Activated naive CD8-positive, alpha-beta T cell treated with anti-CD3 and anti-CD28 coated beads, Interleukin-2, amount 50 U/mL, for 24 hours (primary cell): ENCODE measurements around the gene PABPN1L.

Experiments
- ATAC-seq: fragments of 150-1000 bp; cut with Tn5 transposase; one replicate; pipeline ENCODE4 v1.10.0; 2021
- DNase-seq: peaks from one replicate; pipeline ENCODE4 v3.0.0; 2021
- H3K27ac Mint-ChIP-seq: one replicate; pipeline ENCODE4 v1.8.0; 2021; ENCODE audit warnings: mild to moderate bottlenecking, mixed read lengths
- H3K27me3 Mint-ChIP-seq: one replicate; pipeline ENCODE4 v1.8.0; 2021; ENCODE audit warnings: mixed read lengths
- H3K36me3 Mint-ChIP-seq: one replicate; pipeline ENCODE4 v1.8.0; 2021; ENCODE audit warnings: low read depth, mixed read lengths
- H3K4me1 Mint-ChIP-seq: one replicate; pipeline ENCODE4 v1.8.0; 2021; ENCODE audit warnings: mixed read lengths
- H3K4me3 Mint-ChIP-seq: one replicate; pipeline ENCODE4 v1.8.0; 2021; ENCODE audit warnings: mild to moderate bottlenecking, moderate library complexity, mixed read lengths
- H3K9me3 Mint-ChIP-seq: one replicate; pipeline ENCODE4 v1.8.0; 2021; ENCODE audit warnings: mixed read lengths

PABPN1L gene

DNA sequence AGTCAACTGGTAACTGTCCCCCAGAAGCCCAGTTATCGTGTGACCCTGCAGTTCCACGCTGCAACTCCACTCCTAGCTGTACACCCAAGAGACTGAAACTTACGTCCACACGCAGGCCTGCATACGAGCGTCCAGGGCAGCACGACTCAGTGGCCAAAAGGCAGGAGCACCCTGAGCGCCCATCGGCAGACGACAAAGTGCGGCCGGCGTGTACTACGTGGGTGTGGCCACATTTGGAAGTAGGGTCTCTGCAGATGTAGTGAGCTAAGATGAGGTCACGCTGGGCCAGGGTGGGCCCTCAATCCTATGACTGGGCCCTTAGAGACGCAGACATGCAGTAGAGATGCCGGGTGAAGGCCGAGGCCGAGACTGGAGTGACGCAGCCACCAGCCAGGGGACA lies 23.2 kb downstream of the PABPN1L start:
- Mint-ChIP-seq H3K27ac (no peak overlapping the region), H3K4me3 (no peak overlapping the region), H3K27me3 (no peaks in the 10 kb centered on the region), H3K36me3 (no peaks in the 10 kb centered on the region), H3K4me1 (no peaks in the 10 kb centered on the region), H3K9me3 (no peaks in the 10 kb centered on the region)
- ATAC-seq, result no peak
- no peak for DNase-seq

DNA sequence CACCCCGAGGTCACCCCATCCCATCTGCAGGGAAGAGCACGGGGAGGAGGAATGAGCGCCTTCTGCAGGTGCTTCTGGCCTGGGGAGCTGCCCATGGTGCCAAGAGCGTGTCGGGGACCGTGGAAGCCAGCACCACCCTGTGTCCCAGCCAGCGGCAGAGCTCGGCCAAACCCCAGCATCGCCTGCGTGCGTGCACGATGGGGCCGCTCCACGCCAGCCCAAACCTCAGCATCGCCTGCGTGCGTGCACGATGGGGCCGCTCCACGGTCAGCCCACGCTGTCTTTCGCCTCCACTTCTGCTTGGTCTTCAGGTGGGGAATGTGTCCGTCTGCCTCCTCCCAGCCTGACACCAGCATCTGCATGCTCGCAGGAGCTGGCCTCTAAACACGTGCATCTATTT lies 23.7 kb downstream of the PABPN1L start:
- Mint-ChIP-seq H3K27ac (no peak overlapping the region), H3K9me3 (no peaks in the 10 kb centered on the region), H3K36me3 (no peaks in the 10 kb centered on the region), H3K27me3 (no peaks in the 10 kb centered on the region), H3K4me3 (no peak overlapping the region), H3K4me1 (no peaks in the 10 kb centered on the region)
- ATAC-seq (no peak), DNase-seq (no peak)

DNA sequence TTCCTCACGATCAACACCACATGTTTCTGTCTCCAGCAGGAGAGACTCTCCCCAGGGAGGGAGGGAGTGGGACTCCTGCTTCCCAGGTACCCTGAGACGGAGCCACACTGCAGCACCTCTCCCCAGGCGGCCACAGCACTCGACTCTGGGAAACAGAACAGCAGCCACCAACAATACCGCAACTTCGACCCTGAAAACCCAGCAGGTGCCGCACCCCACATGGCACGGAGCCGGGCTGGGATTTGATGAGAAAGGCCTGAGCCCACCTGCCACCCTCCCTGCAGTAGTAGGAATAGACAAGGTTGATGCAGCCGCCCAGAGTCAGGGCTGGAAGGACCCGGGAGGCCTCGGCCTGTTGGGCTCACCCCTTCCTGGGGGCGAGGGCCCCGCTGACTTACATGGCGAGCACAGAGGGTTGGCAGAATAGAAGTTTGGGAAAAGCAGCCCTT lies 24.1 kb downstream of the PABPN1L start:
- ATAC-seq (no peak), DNase-seq (no peak)
- H3K9me3 Mint-ChIP-seq, result no peaks in the 10 kb centered on the region
- no peaks in the 10 kb centered on the region for H3K36me3 Mint-ChIP-seq
- H3K27me3 Mint-ChIP-seq, result no peaks in the 10 kb centered on the region
- no peak overlapping the region for H3K4me3 Mint-ChIP-seq
- H3K27ac Mint-ChIP-seq, result no peak overlapping the region
- H3K4me1 Mint-ChIP-seq, result no peaks in the 10 kb centered on the region

DNA sequence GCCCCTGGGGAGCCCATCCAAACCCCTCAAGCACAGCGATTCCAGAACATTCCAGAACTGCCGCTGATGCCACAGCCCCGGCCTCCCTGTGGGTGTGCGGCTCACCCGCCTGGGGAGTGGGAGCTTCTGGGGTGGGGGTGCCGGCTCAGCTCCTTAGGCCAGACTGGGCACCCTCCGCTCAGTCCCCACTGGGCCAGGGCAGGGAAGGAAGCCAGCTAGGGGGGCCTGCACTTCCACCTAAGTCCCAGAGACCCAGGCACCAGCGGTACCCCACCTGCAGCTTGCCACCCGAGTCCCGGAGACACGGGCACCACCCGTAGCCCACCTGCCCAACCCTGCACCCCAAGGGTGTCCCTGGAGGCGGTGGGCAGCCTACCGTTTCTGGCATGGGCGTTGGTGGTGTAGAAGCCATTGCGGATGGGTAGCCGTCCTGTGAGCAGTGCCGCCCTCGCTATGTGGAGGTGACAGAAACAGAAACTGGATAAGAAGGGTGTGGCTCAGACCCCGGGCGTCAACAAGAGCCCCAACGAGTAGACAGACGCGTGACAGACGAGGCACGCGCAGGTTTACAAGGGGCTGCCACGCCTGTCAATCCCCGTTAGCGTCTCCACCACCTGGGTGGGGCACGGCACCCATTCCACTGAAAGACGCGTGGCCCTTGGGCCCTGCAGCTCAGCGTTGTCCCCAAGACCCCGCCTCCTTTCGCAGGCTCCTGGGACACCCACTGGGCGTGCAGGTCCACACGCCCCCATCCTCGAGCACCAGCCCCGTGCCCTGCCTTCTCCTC lies 24.7 kb downstream of the PABPN1L start:
- Mint-ChIP-seq H3K27ac (no peak overlapping the region), H3K9me3 (no peaks in the 10 kb centered on the region), H3K36me3 (no peaks in the 10 kb centered on the region), H3K4me3 (no peak overlapping the region), H3K4me1 (no peaks in the 10 kb centered on the region), H3K27me3 (no peaks in the 10 kb centered on the region)
- DNase-seq, result no peak
- ATAC-seq, result no peak

DNA sequence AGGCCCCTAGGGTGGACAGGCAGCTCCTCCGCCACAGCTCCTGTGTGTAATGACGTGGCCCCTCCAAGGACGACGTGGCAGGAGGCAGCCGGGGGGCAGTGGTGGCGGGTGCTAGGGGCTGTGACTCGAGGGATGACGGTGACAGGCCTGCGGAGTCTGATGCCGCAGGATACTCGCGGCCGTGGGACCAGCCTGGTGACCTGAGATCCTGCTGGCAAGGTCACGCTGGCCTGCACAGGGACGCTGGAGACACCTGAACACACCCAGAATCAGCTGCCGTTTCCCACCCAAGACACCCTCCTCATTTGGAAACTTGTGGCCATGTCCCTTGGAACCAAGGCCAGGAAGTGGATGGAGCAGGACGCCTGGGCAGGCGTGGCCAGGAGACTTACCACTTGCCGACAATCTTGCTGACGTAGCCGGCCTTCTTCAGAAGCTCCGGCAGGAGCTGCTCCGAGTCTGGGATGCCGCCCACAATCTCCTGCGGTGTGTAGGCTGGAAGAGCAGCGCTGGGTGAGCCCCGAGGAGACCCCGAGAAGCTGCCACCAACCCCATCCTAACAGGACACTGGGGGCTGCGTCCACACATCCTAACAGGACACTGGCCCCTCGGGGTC lies 25.8 kb downstream of the PABPN1L start:
- Mint-ChIP-seq H3K36me3 (no peaks in the 10 kb centered on the region), H3K4me3 (no peak overlapping the region), H3K9me3 (no peaks in the 10 kb centered on the region), H3K4me1 (no peaks in the 10 kb centered on the region), H3K27ac (no peak overlapping the region), H3K27me3 (no peaks in the 10 kb centered on the region)
- no peak for ATAC-seq
- DNase-seq, result no peak

DNA sequence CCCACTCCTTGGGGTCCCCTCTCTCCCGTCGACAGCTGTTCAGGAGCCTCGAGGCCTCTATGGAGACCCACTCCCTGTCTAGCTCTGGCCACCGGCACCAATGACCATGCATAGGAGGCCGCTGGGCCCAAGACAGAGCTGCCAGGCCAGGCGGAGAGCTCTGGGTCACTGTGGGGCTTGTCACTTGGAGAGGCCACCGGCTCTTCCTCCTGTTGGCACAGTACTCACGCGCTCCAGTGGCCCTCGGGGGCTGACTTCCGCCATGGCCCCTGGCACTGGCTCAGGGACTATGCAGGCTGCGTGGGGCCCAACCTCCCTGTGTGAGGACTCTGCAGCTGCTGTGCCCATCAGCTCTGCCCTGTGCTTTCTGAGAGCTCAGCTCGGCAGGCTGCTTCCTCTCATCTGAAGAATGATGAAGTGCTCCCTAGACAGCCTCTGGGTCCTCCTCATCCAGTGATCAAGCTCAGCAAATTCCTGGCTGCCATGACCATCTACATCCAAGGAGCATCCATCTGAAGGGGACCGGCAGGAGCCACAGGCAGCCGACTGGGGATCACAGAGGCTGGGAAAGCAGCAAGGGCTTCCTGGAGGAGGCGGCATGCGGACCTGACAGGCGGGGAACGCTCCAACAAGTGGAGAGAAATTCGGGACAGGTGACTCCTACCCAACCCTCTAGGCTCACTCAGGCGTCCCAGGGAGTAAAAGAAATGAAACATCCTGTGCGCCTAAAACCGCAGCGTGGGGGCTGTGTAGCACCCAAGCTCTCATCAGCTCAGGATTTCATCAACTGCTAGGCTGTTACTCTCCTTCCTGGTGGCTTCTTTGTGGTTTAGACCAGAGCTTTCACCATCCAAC lies 26.5 kb downstream of the PABPN1L start:
- Mint-ChIP-seq H3K4me1 (no peaks in the 10 kb centered on the region), H3K4me3 (no peak overlapping the region), H3K9me3 (no peaks in the 10 kb centered on the region), H3K27ac (no peak overlapping the region), H3K27me3 (no peaks in the 10 kb centered on the region), H3K36me3 (no peaks in the 10 kb centered on the region)
- ATAC-seq (no peak), DNase-seq (no peak)

DNA sequence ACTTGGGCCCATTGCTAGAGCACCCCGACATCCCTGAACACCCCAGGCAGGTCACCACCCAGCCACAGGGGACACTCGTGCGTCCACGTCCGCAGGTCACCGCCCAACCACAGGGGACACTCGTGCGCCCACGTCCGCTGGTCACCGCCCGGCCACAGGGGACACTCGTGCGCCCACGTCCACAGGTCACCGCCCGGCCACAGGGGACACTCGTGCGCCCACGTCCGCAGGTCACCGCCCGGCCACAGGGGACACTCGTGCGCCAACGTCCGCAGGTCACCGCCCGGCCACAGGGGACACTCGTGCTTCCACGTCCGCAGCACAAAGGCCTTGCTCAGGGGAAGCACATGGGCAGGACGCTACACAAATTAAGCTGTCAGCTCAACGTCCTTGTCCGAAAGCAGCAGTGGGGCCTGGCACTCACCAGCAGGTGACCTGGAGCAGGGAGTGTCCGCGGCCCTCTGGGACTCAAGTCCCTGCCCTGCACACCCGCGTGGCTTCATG lies 27.4 kb downstream of the PABPN1L start:
- H3K27me3 Mint-ChIP-seq, result no peaks in the 10 kb centered on the region
- H3K36me3 Mint-ChIP-seq, result no peaks in the 10 kb centered on the region
- ATAC-seq (no peak), DNase-seq (no peak)
- no peak overlapping the region for H3K4me3 Mint-ChIP-seq
- H3K4me1 Mint-ChIP-seq, result no peaks in the 10 kb centered on the region
- H3K27ac Mint-ChIP-seq, result no peak overlapping the region
- no peaks in the 10 kb centered on the region for H3K9me3 Mint-ChIP-seq

DNA sequence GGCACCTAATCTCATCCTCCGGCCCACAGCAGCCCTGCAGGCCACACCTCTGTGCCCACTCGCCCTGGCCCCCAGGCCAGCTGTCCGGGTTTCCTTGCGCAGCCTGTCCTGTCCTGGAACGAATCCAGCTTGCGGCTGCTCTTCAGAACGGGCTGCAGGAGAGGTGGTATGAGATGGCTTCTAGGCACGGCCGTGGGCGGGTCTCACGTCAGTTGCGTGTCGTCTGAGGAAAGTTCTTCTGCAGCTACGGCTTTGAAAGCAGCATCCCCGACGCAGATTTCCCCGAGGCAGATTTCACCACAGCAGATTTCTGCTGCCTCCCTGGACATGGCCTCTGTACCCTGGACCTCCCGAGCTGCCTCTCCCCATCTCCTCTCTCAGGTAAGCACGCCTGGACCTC lies 27.9 kb downstream of the PABPN1L start:
- H3K36me3 Mint-ChIP-seq, result no peaks in the 10 kb centered on the region
- DNase-seq (no peak), ATAC-seq (no peak)
- H3K4me3 Mint-ChIP-seq, result no peak overlapping the region
- H3K27ac Mint-ChIP-seq, result no peak overlapping the region
- H3K4me1 Mint-ChIP-seq, result no peaks in the 10 kb centered on the region
- H3K27me3 Mint-ChIP-seq, result no peaks in the 10 kb centered on the region
- H3K9me3 Mint-ChIP-seq, result no peaks in the 10 kb centered on the region

DNA sequence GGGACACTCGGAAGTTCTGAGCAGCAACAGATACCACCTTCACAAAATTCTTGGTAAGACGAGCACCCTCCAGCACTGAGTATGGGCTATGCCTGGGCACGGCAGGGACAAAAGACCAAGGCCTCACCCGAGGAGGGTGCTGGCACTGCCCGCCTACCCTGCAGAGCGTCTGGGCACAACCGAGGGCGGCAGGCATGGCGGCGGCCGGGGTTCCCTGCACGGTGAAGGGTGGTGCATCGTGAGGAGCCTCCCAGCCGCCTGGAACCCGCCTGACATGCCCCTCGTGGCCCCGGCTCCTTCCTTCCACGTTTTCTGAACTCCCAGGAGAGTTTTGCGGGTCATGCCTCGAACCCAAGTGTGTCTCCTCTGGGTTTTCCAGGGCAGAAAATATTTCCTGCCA lies 28.7 kb downstream of the PABPN1L start:
- H3K9me3 Mint-ChIP-seq, result no peaks in the 10 kb centered on the region
- DNase-seq (no peak), ATAC-seq (no peak)
- H3K27ac Mint-ChIP-seq, result no peak overlapping the region
- H3K27me3 Mint-ChIP-seq, result no peaks in the 10 kb centered on the region
- no peaks in the 10 kb centered on the region for H3K4me1 Mint-ChIP-seq
- H3K4me3 Mint-ChIP-seq, result no peak overlapping the region
- no peaks in the 10 kb centered on the region for H3K36me3 Mint-ChIP-seq

DNA sequence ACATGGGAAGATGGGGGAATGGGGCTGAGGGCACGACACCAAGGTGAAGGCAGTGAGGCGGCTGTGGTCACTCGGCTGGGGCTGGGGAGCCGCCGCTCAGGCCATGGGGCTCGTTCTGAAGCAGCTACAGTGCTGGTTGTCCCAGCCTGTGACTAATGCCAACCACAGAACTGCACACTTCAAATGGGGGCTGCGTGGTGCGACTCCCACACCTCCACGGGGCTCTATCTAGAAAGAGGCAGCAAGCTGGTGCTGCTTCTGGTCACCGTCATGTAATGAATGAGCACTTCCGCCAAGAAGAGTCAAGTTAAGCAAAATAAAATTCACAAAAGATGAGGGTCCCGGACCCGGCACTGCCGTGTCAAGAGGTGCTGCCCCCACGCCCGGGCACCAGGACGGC lies 29.7 kb downstream of the PABPN1L start:
- H3K9me3 Mint-ChIP-seq, result no peaks in the 10 kb centered on the region

DNA sequence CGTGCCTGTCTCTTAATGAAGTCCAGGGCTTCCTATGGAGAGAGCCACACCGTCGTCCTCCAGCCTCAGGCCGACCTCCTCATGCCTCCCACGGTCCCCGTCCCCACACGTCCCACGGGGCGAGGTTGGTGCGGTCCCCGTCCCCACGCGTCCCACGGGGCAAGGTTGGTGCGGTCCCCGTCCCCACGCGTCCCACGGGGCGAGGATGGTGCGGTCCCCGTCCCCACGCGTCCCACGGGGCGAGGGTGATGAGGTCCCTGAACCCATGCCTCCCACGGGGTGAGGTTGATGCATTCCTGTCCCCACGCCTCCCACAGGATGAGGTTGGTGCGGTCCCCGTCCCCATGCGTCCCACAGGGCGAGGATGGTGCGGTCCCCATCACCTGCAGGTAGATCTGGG lies 30.6 kb downstream of the PABPN1L start:
- ATAC-seq (no peak), DNase-seq (no peak)
- peaks cover 1% of the 10 kb centered on the region for H3K36me3 Mint-ChIP-seq
- no peak overlapping the region for H3K27ac Mint-ChIP-seq
- H3K27me3 Mint-ChIP-seq, result no peaks in the 10 kb centered on the region
- no peaks in the 10 kb centered on the region for H3K9me3 Mint-ChIP-seq
- H3K4me1 Mint-ChIP-seq, result no peaks in the 10 kb centered on the region
- no peak overlapping the region for H3K4me3 Mint-ChIP-seq

More for the DNA sequence above, 29.7 kb downstream of the PABPN1L start:
- ATAC-seq (no peak), DNase-seq (no peak)
- Mint-ChIP-seq H3K4me1 (no peaks in the 10 kb centered on the region), H3K4me3 (no peak overlapping the region), H3K27me3 (no peaks in the 10 kb centered on the region), H3K36me3 (no peaks in the 10 kb centered on the region), H3K27ac (no peak overlapping the region)

DNA sequence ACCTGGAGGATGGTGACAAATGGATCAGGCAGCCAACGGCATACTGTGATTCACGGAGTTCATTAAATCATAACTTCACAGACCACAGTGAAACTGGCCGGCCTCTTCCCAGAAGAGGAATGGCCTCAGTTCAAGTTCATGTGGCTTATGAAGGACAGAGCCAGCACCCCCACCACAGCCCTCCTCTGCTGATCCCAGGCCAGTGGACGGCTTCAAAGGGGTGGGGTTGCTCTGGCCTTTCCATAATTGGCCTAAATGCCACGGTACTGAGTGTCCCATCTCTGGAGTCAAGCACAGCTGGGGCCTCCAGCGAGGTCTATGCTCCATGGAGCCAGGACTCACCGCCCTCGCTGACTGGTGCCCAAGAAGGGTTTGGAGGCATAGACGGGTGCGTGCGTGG lies 31.1 kb downstream of the PABPN1L start:
- Mint-ChIP-seq H3K27me3 (no peaks in the 10 kb centered on the region), H3K4me3 (no peak overlapping the region), H3K4me1 (no peaks in the 10 kb centered on the region), H3K36me3 (peaks cover 2% of the 10 kb centered on the region), H3K27ac (no peak overlapping the region), H3K9me3 (no peaks in the 10 kb centered on the region)
- ATAC-seq (no peak), DNase-seq (no peak)

DNA sequence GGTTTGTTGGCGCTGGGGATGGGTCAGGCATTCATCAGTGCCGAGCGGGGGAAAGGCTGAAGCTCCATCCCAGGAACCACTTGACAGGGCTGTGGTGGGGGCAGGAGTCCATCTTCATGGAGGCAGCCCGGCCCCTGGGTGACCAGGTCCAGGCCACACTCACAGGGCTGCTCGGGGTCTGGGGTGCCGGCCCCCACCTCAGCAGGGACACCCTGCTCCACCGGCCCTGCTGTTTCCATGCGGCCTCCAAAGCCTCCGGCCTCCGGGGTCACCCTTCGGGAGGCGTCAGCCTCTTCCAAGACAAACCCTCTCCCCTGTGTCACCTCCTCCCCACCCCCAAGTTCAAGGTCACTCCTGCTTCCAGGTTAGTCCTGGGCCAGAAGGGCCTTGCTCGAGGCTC lies 31.8 kb downstream of the PABPN1L start:
- no peak overlapping the region for H3K4me3 Mint-ChIP-seq
- no peaks in the 10 kb centered on the region for H3K4me1 Mint-ChIP-seq
- H3K27me3 Mint-ChIP-seq, result no peaks in the 10 kb centered on the region
- H3K27ac Mint-ChIP-seq, result no peak overlapping the region
- peaks cover 2% of the 10 kb centered on the region for H3K36me3 Mint-ChIP-seq
- DNase-seq (no peak), ATAC-seq (no peak)
- no peaks in the 10 kb centered on the region for H3K9me3 Mint-ChIP-seq

DNA sequence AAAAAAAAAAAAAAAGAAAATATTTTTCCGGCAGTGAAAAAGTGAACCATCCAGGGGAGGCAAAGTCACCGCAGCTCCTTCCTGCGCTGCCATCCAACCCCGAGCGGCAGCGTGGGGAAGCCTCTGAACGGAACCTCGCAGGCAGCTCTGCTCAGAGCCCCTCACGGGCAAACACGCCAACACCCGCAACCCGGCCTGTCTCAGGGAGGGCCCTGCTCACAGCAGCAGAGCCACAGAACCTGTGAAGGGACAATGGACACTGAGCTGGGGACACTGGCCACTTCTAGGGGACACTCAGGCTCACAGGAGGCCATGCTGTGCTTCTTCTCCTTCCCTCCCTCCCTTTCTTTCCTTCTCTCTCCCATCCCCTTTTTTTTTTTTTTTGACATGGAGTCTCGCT lies 33.4 kb downstream of the PABPN1L start:
- ATAC-seq, result no peak
- DNase-seq, result no peak
- Mint-ChIP-seq H3K27me3 (no peaks in the 10 kb centered on the region), H3K36me3 (peaks cover 2% of the 10 kb centered on the region), H3K9me3 (no peaks in the 10 kb centered on the region), H3K4me3 (no peak overlapping the region), H3K4me1 (no peaks in the 10 kb centered on the region), H3K27ac (no peak overlapping the region)

DNA sequence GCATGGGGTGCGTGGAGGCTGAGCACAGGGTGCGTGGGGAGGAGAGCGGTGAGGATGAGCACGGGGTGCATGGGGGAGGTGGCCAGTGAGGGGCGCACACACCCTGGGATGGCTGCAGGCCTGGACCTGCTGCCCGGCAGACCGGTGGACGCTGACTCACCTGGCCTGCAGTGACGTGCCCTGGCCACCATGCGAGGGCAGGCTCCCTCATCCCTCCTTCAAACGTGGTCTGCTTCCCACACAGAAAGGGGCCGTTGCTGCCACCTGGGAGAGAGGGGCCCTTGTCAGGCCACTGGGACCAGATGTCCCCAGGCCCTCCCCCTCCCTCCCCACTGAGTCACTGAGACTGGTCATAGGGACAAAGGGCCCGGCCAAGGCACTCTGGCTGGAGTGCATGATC lies 34.6 kb downstream of the PABPN1L start:
- H3K4me3 Mint-ChIP-seq, result no peak overlapping the region
- DNase-seq (no peak), ATAC-seq (no peak)
- H3K27me3 Mint-ChIP-seq, result no peaks in the 10 kb centered on the region
- H3K9me3 Mint-ChIP-seq, result no peaks in the 10 kb centered on the region
- H3K4me1 Mint-ChIP-seq, result no peaks in the 10 kb centered on the region
- no peak overlapping the region for H3K27ac Mint-ChIP-seq
- peaks cover 2% of the 10 kb centered on the region for H3K36me3 Mint-ChIP-seq
